Measurements from ENCODE around the gene GRK5.

GRK5 gene

GRCh38 chr10:119409906-119410305 lies 202.5 kb downstream of the GRK5 start:
- no peak for DNase-seq

GRCh38 chr10:119410361-119411116 lies 203.2 kb downstream of the GRK5 start:
- no peak for DNase-seq

GRCh38 chr10:119412244-119413092 lies 205.1 kb downstream of the GRK5 start:
- no peak for DNase-seq

- DNase-seq = no peak
Observed at GRCh38 chr10:119413093-119413453, 205.7 kb downstream of the GRK5 start.

- DNase-seq = no peak
Observed at GRCh38 chr10:119413471-119414080, 206.2 kb downstream of the GRK5 start.

GRCh38 chr10:119414081-119414611 lies 206.8 kb downstream of the GRK5 start:
- DNase-seq = no peak

GRCh38 chr10:119415121-119415520 lies 207.8 kb downstream of the GRK5 start:
- DNase-seq = no peak

GRCh38 chr10:119415536-119416503 lies 208.4 kb downstream of the GRK5 start:
- DNase-seq = no peak

GRCh38 chr10:119416855-119417254 lies 209.5 kb downstream of the GRK5 start:
- DNase-seq = peak; percentile 3

- no peak for DNase-seq
Observed at GRCh38 chr10:119417852-119418251, 210.5 kb downstream of the GRK5 start.

- no peak for DNase-seq
Observed at GRCh38 chr10:119418362-119418761, 211.0 kb downstream of the GRK5 start.

- DNase-seq = no peak
Observed at GRCh38 chr10:119419931-119420330, 212.6 kb downstream of the GRK5 start.

- no peak for DNase-seq
Observed at GRCh38 chr10:119420950-119421875, 213.8 kb downstream of the GRK5 start.

GRCh38 chr10:119421891-119422681 lies 214.7 kb downstream of the GRK5 start:
- DNase-seq = no peak

GRCh38 chr10:119422682-119423509 lies 215.5 kb downstream of the GRK5 start:
- DNase-seq = no peak

- no peak for DNase-seq
Observed at GRCh38 chr10:119423510-119424257, 216.3 kb downstream of the GRK5 start.

- no peak for DNase-seq
Observed at GRCh38 chr10:119424258-119424975, 217.0 kb downstream of the GRK5 start.
